ENCODE results near the gene RIPPLY2.

RIPPLY2 gene

DNA sequence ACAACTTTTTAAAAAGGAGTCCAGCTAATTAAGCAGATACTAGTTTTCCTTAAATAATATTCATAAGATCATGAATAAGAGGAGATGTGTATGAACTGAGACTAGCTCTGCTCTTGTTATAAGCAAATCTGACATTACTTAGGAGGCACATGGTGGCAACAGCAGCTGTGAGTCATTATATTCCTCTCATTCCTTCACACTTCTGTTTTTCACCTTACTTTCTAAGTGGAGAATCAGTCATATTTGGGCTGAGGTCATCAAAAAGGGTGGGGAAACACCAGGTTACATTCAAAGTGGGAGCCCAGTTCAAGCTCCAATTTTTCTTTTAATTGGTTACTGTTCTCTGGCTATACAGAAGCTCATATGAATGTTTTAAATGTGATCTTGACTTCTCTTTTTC is 6.0 kb upstream of the RIPPLY2 start:
- no peak for DNase-seq (ENCODE audit: low read depth in 2 of 2)
- TF ChIP-seq, protein P1, sequence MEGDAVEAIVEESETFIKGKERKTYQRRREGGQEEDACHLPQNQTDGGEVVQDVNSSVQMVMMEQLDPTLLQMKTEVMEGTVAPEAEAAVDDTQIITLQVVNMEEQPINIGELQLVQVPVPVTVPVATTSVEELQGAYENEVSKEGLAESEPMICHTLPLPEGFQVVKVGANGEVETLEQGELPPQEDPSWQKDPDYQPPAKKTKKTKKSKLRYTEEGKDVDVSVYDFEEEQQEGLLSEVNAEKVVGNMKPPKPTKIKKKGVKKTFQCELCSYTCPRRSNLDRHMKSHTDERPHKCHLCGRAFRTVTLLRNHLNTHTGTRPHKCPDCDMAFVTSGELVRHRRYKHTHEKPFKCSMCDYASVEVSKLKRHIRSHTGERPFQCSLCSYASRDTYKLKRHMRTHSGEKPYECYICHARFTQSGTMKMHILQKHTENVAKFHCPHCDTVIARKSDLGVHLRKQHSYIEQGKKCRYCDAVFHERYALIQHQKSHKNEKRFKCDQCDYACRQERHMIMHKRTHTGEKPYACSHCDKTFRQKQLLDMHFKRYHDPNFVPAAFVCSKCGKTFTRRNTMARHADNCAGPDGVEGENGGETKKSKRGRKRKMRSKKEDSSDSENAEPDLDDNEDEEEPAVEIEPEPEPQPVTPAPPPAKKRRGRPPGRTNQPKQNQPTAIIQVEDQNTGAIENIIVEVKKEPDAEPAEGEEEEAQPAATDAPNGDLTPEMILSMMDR (IDR thresholded peaks at IDR 0.05; ENCODE audit: low read depth, low read length), result no peak

DNA sequence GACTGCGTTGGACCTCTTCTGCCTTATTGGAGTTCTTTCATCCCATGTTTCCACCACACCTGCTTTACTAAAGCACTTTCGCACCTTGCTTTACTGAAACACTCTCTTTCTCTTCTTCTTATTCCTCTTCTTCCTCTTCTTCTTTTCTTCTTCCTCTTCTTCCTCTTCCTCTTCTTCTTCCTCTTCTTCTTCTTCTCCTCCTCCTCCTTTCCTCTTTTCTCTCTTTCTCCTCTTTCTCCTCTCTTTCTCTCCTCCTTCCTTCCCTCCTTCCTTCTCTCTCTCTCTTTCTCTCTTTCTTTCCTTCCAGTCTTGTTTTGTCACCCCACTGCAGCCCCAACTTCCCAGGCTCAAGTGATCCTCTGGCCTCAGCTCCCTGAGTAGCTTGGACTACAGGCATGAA is 4.0 kb upstream of the RIPPLY2 start:
- H3K4me3 ChIP-seq (replicated peaks in 1 of 2; ENCODE audit: low read depth in 2 of 2, low read length in 2 of 2), result no peak overlapping the region
- no peak for DNase-seq (ENCODE audit: low read depth in 2 of 2)
- TF ChIP-seq, protein P1 (IDR thresholded peaks at IDR 0.05; ENCODE audit: low read depth, low read length), result no peak

More for the DNA sequence above, 6.0 kb upstream of the RIPPLY2 start:
- H3K4me3 ChIP-seq (replicated peaks in 1 of 2; ENCODE audit: low read depth in 2 of 2, low read length in 2 of 2), result no peak overlapping the region

DNA sequence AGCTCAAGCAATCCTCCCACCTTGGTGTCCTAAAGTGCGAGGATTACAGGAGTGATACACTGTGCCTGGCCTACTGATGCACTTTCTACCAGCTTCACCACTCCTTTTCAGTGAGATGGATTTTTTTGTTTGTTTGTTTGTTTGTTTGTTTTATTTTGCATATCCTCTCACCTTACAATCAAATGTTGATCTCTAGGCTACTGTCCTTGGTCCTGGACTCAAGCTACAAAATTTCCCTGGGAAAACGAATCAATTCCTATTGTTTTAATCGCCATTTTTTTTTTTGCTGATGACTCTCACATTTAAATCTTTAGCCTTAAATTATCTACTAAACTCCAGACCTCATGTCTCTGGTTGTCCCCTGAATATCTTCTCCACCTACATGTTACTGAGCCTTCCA is 3.5 kb upstream of the RIPPLY2 start:
- TF ChIP-seq, protein P1 (IDR thresholded peaks at IDR 0.05; ENCODE audit: low read depth, low read length), result no peak

DNA sequence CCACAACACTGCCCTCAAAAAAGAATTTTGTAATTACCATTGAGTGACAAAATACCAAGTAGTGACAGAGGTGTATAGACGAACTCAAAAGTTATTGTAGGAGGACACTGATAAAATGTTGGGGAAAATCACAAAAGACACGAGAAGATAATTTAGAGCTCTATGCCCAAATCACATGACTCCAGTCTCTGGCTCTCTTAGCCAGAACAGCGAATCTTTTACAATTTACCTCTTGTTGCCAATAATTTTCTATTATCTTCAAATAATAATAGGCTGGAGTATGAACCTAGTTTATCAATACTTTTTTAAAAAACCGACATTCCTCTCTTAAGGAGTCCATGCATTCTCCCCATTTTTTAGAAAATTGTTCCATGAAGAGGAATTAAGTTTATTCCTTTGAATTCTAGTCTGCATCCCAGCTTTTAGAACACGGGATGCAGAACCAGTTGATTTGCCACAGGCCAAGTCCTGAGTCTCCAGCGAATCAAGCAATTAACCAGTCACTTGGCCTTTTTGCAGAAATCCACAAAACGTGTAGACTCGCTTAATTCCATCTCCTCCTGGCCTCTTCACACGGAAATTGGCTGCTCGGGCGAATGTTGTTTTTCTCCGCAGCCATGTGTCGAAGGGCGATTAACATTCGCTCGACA is 507 bp upstream of the RIPPLY2 start:
- TF ChIP-seq, protein P1 (IDR thresholded peaks at IDR 0.05; ENCODE audit: low read depth, low read length), result no peak
- peak overlapping the region; percentile 42 to 52 for H3K4me3 ChIP-seq (replicated peaks in 1 of 2; ENCODE audit: low read depth in 2 of 2, low read length in 2 of 2)
- DNase-seq (ENCODE audit: low read depth in 2 of 2), result no peak

More for the DNA sequence above, 3.5 kb upstream of the RIPPLY2 start:
- DNase-seq (ENCODE audit: low read depth in 2 of 2), result no peak
- H3K4me3 ChIP-seq (replicated peaks in 1 of 2; ENCODE audit: low read depth in 2 of 2, low read length in 2 of 2), result no peak overlapping the region

DNA sequence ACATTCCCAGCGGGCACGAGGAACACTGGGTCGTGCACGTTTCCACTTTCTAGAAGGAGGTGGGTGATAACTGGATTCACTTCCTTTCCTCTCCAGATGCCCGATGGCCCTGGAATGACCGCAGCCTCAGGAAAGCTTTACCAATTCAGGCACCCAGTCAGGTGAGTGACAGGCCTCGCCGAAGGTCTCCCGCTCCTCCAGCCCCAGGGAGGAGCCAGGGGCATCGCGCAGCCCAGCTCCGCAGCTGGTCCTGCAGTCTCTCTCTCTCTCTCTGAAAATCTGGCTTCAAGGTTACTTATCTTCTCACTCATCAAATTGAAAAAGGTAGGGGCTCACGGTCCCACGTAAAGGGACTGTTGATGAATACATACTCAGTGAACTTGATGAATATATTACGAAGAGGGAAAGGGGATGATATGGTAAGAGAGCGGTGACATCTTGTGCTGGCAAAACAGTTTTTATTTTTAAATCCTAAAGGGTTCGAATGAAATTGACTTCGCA is 891 bp downstream of the RIPPLY2 start:
- no peak for DNase-seq (ENCODE audit: low read depth in 2 of 2)
- TF ChIP-seq, protein P1 (IDR thresholded peaks at IDR 0.05; ENCODE audit: low read depth, low read length), result no peak
- peak overlapping the region; percentile 42 to 52 for H3K4me3 ChIP-seq (replicated peaks in 1 of 2; ENCODE audit: low read depth in 2 of 2, low read length in 2 of 2)

DNA sequence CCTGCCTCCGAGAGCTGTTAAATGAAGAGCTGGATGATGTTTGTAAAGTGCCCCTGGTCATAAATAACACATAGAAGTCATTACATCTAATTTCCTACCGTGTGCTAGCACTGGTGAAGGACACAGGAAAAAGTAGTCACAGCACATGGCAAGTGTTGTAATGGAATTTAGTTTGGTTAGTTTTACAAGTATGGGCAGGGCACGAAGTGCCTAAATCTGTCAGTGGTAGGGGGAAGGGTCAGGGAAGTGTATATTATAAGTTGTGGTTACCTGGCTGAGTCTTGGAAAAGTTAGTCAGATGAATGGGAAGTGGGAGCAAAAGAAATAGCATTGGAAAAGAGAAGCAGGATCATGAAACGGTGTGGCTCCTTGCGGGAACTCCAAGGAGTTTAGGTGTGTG is 1.6 kb downstream of the RIPPLY2 start:
- H3K4me3 ChIP-seq (replicated peaks in 1 of 2; ENCODE audit: low read depth in 2 of 2, low read length in 2 of 2), result no peak overlapping the region
- TF ChIP-seq, protein P1 (IDR thresholded peaks at IDR 0.05; ENCODE audit: low read depth, low read length), result no peak
- no peak for DNase-seq (ENCODE audit: low read depth in 2 of 2)
